ENCODE results near the gene DHX34.

DHX34 gene

DNA sequence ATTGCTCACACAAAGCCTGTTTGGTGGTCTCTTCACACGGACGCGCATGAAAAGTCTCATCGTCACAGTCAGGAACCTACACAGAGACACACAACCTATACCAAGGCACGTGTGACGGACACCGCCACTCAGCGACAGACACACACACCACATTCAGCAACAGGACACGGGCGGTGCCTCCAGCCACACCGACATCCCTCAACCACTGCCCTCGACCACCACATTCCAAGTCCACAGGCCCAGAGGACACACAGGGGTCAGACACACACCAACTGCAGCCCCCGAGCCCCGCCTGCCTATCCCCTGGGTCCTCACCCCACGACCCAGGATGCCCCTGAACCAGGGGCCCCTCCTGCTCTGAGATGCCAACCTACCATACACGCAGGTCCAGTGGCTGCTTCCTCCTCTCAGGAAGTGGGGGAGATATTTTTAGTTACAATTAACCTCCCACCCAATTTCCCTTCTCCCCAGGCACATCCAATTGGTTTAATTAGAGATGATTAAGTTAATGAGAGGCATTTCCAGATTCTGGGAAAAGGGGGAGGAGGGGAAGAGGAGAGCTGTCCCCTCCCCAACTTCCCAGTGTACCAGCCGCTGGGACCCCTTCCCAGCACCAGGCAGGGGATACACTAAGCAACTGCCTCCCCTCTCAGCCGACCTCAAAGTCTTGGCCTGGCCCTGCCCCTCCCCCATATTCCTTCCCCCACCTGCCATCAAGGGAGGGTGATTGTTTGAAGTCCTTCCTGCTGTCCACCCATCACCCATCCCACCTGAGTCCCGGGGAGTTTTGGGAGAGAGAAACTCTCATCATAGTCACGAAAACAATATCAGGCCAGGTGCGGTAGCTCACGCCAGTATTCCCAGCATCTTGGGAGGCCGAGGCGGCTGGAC, 49.8 kb downstream of the DHX34 start:
- H3K27ac ChIP-seq (ENCODE audit: low read length), result no peak overlapping the region
- TF ChIP-seq, protein P1, sequence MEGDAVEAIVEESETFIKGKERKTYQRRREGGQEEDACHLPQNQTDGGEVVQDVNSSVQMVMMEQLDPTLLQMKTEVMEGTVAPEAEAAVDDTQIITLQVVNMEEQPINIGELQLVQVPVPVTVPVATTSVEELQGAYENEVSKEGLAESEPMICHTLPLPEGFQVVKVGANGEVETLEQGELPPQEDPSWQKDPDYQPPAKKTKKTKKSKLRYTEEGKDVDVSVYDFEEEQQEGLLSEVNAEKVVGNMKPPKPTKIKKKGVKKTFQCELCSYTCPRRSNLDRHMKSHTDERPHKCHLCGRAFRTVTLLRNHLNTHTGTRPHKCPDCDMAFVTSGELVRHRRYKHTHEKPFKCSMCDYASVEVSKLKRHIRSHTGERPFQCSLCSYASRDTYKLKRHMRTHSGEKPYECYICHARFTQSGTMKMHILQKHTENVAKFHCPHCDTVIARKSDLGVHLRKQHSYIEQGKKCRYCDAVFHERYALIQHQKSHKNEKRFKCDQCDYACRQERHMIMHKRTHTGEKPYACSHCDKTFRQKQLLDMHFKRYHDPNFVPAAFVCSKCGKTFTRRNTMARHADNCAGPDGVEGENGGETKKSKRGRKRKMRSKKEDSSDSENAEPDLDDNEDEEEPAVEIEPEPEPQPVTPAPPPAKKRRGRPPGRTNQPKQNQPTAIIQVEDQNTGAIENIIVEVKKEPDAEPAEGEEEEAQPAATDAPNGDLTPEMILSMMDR (IDR thresholded peaks at IDR 0.05; ENCODE audit: low read depth, low read length), result no peak
- no peak for TF ChIP-seq EZH2phosphoT487 (IDR thresholded peaks at IDR 0.05; ENCODE audit: low read depth)
- no peak overlapping the region for H3K9ac ChIP-seq (ENCODE audit: low read length)

DNA sequence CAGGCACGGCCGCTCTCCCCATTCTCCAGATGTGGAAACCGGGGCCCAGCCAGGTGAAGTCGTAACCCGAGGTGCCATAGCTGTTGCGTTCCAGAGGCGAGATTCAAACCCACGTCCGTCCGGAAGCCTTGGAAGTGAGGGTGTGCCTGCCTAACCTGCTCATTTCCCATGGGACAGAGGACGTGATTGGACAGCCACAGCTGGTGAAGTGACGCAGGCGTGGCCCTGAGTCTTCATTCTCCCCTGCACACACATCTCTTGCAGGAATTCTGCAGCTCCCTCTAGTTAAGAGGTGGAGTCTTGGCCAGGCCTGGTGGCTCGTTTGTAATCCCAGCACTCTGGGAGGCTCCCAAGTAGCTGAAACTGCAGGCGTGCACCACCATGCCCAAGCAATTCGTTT, 53.4 kb downstream of the DHX34 start:
- no peak overlapping the region for H3K9ac ChIP-seq (ENCODE audit: low read length)
- no peak overlapping the region for H3K4me2 ChIP-seq (ENCODE audit: low read length)
- no peaks in the 10 kb centered on the region for H3K79me2 ChIP-seq (ENCODE audit: low read length)
- no peak overlapping the region for H3K27ac ChIP-seq (ENCODE audit: low read length)
- H3K9me3 ChIP-seq (ENCODE audit: insufficient read depth, low read length), result no peaks in the 10 kb centered on the region
- TF ChIP-seq, protein P1 (IDR thresholded peaks at IDR 0.05; ENCODE audit: low read depth, low read length), result no peak
- TF ChIP-seq EZH2phosphoT487 (IDR thresholded peaks at IDR 0.05; ENCODE audit: low read depth), result no peak
- H2AFZ ChIP-seq (ENCODE audit: low read depth, low read length), result no peak overlapping the region
- no peaks in the 10 kb centered on the region for H3K36me3 ChIP-seq (replicated peaks; ENCODE audit: low read depth, low read length)
- H3K4me1 ChIP-seq (ENCODE audit: low read length), result no peaks in the 10 kb centered on the region
- 0 out of 2 replicates have a peak, but pooled peaks cover 3% of the 10 kb centered on the region for H4K20me1 ChIP-seq (ENCODE audit: insufficient read depth, low read length)
- H3K4me3 ChIP-seq (ENCODE audit: low read length), result no peak overlapping the region
- H3K27me3 ChIP-seq (ENCODE audit: low read depth, low read length), result no peaks in the 10 kb centered on the region

More for the DNA sequence above, 49.8 kb downstream of the DHX34 start:
- H3K79me2 ChIP-seq (ENCODE audit: low read length), result no peaks in the 10 kb centered on the region
- H3K27me3 ChIP-seq (ENCODE audit: low read depth, low read length), result no peaks in the 10 kb centered on the region
- H3K4me2 ChIP-seq (ENCODE audit: low read length), result no peak overlapping the region
- H2AFZ ChIP-seq (ENCODE audit: low read depth, low read length), result no peak overlapping the region
- no peaks in the 10 kb centered on the region for H3K4me1 ChIP-seq (ENCODE audit: low read length)
- H4K20me1 ChIP-seq (ENCODE audit: insufficient read depth, low read length), result no peaks in the 10 kb centered on the region
- H3K36me3 ChIP-seq (replicated peaks; ENCODE audit: low read depth, low read length), result no peaks in the 10 kb centered on the region
- no peak overlapping the region for H3K4me3 ChIP-seq (ENCODE audit: low read length)
- no peaks in the 10 kb centered on the region for H3K9me3 ChIP-seq (ENCODE audit: insufficient read depth, low read length)

DNA sequence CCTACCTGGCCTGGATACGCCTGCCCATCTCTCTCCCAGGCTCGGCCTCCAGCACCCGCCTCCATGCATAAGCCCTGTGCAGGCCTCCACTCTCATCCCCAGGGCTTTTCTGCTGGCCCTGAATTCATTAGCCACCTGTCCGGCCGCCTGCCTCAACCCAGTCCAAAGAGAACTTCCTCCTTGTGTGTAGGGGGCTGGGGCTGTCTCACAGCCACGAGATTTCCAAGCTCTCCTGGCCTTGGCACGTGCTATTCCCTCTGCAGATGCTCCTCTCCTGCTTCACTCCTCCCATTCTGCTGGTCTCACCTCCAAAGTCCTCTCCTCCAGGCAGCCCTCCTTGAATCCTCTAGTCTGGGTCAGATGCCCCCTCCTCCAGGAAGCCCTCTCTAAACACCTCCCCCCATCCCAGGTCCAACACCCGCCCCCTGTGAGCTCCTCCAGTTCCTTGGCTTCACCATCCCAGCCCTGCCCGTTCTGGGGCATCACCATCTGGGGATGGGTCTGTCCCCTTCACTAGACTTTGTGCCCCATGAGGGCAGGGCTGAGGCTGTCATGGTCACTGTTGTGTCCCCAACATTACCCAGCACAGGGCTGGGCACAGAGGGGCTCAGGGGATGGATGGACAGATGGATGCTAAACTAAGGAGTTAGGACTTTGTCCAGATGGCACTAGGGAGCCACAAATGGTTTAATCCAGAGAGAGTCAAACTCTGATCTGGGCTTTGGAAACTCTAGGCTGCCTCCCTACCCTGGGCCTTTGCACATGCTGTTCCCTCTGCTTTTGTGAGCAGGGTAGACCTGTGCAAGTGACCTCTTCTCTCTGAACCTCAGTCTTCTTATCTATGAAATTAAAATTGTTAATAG, 55.5 kb downstream of the DHX34 start:
- Histone ChIP-seq H3K27ac (ENCODE audit: low read length) (no peak overlapping the region), H3K4me1 (ENCODE audit: low read length) (no peaks in the 10 kb centered on the region), H2AFZ (ENCODE audit: low read depth, low read length) (no peak overlapping the region), H3K9me3 (ENCODE audit: insufficient read depth, low read length) (no peaks in the 10 kb centered on the region), H4K20me1 (ENCODE audit: insufficient read depth, low read length) (0 out of 2 replicates have a peak, but pooled peaks cover 3% of the 10 kb centered on the region), H3K4me3 (ENCODE audit: low read length) (no peak overlapping the region), H3K9ac (ENCODE audit: low read length) (no peak overlapping the region), H3K36me3 (replicated peaks; ENCODE audit: low read depth, low read length) (no peaks in the 10 kb centered on the region), H3K4me2 (ENCODE audit: low read length) (no peak overlapping the region), H3K27me3 (ENCODE audit: low read depth, low read length) (no peaks in the 10 kb centered on the region), H3K79me2 (ENCODE audit: low read length) (no peaks in the 10 kb centered on the region)
- TF ChIP-seq, protein P1 (IDR thresholded peaks at IDR 0.05; ENCODE audit: low read depth, low read length), result no peak
- TF ChIP-seq EZH2phosphoT487 (IDR thresholded peaks at IDR 0.05; ENCODE audit: low read depth), result no peak

DNA sequence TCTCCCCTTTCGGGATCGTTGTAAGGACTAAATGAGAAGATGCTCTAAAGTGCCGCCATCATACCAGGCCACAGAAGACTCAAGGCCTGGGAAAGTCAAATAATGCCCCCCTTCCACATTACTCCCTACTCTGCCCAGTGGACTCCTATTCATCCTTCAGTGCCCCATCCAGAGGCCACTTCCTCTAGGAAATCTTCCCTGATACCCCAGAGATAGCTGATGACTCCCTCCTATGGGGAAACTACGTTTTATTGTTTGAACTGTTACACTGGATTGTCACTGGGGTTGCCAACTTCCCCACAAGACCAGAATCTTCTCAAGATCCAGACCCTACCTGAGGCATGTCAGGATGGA, 56.1 kb downstream of the DHX34 start:
- Histone ChIP-seq H3K4me3 (ENCODE audit: low read length) (no peak overlapping the region), H2AFZ (ENCODE audit: low read depth, low read length) (no peak overlapping the region), H3K9ac (ENCODE audit: low read length) (no peak overlapping the region), H3K36me3 (replicated peaks; ENCODE audit: low read depth, low read length) (no peaks in the 10 kb centered on the region), H3K4me2 (ENCODE audit: low read length) (no peak overlapping the region), H3K4me1 (ENCODE audit: low read length) (no peaks in the 10 kb centered on the region), H3K27me3 (ENCODE audit: low read depth, low read length) (no peaks in the 10 kb centered on the region), H3K79me2 (ENCODE audit: low read length) (no peaks in the 10 kb centered on the region), H3K9me3 (ENCODE audit: insufficient read depth, low read length) (no peaks in the 10 kb centered on the region), H4K20me1 (ENCODE audit: insufficient read depth, low read length) (0 out of 2 replicates have a peak, but pooled peaks cover 3% of the 10 kb centered on the region), H3K27ac (ENCODE audit: low read length) (no peak overlapping the region)
- TF ChIP-seq EZH2phosphoT487 (IDR thresholded peaks at IDR 0.05; ENCODE audit: low read depth), result no peak
- TF ChIP-seq, protein P1 (IDR thresholded peaks at IDR 0.05; ENCODE audit: low read depth, low read length), result no peak
